Esophagus squamous epithelium (tissue), 4 donors: ENCODE measurements around the gene TATDN2.

ENCODE experiments used
- CTCF ChIP-seq, 6 experiments: fragments of 450-650 bp in 4 of 6; fragments of 200-600 bp in 2 of 6; sonication (generic) in 2 of 6; IDR thresholded peaks; one replicate each; pipeline ENCODE4 v1.5.1; 2016 to 2019; ENCODE audit warnings: antibody characterized with exemption in 6 of 6, mild to moderate bottlenecking in 4 of 6, moderate library complexity in 4 of 6
- POLR2A ChIP-seq, 4 donors: fragments of 450-650 bp; IDR thresholded peaks; one replicate each; pipeline ENCODE4 v1.6.1; 2017; ENCODE audit warnings: antibody characterized with exemption in 4 of 4, mild to moderate bottlenecking in 4 of 4, moderate library complexity in 3 of 4

- TF ChIP-seq POLR2A (IDR thresholded peaks at IDR 0.05): no peak
- TF ChIP-seq CTCF (IDR thresholded peaks at IDR 0.05): no peak
These were observed 4.2 kb upstream of the TATDN2 start for GRCh38 chr3:10244009-10244408.
